Endometrium (tissue), 2 donors: Measurements from ENCODE around the gene MEGF8.

Source experiments
- FAIRE-seq: peaks from 2 replicates; lab custom pipeline; 2012; peaks lifted over from hg19 to GRCh38; lab: Jason Lieb, UNC
- donor health status: control.
- donor health status: control.

MEGF8 gene

GRCh38 chr19:42357290-42357689, 31.9 kb downstream of the MEGF8 start:
- FAIRE-seq, result no peak

- no peak for FAIRE-seq
These were observed 35.5 kb downstream of the MEGF8 start for GRCh38 chr19:42360787-42361544.

GRCh38 chr19:42361545-42361910, 36.1 kb downstream of the MEGF8 start:
- FAIRE-seq, result no peak

- no peak for FAIRE-seq
These were observed 36.9 kb downstream of the MEGF8 start for GRCh38 chr19:42362342-42362741.

GRCh38 chr19:42362891-42363440, 37.5 kb downstream of the MEGF8 start:
- FAIRE-seq, result no peak

- no peak for FAIRE-seq
These were observed 38.3 kb downstream of the MEGF8 start for GRCh38 chr19:42363614-42364346.

GRCh38 chr19:42366673-42367072, 41.2 kb downstream of the MEGF8 start:
- FAIRE-seq, result no peak

- no peak for FAIRE-seq
These were observed 42.5 kb downstream of the MEGF8 start for GRCh38 chr19:42367929-42368328.

GRCh38 chr19:42368360-42368759, 42.9 kb downstream of the MEGF8 start:
- FAIRE-seq, result no peak

- no peak for FAIRE-seq
These were observed 43.3 kb downstream of the MEGF8 start for GRCh38 chr19:42368765-42369164.

GRCh38 chr19:42369433-42370067, 44.1 kb downstream of the MEGF8 start:
- FAIRE-seq, result no peak

GRCh38 chr19:42370068-42370520, 44.7 kb downstream of the MEGF8 start:
- FAIRE-seq, result no peak

GRCh38 chr19:42370626-42371175, 45.3 kb downstream of the MEGF8 start:
- no peak for FAIRE-seq

GRCh38 chr19:42374826-42375376, 49.5 kb downstream of the MEGF8 start:
- no peak for FAIRE-seq

GRCh38 chr19:42375415-42376176, 50.2 kb downstream of the MEGF8 start:
- FAIRE-seq, result no peak

GRCh38 chr19:42376177-42376555, 50.7 kb downstream of the MEGF8 start:
- FAIRE-seq, result no peak

- no peak for FAIRE-seq
These were observed 53.1 kb downstream of the MEGF8 start for GRCh38 chr19:42378225-42379215.

GRCh38 chr19:42380155-42380554, 54.7 kb downstream of the MEGF8 start:
- FAIRE-seq, result no peak

GRCh38 chr19:42386974-42387707, 61.7 kb downstream of the MEGF8 start:
- FAIRE-seq, result no peak
